OCI-LY7 (cell line): ENCODE measurements around the gene RPL38. TPM values are rescaled to one million over a fixed set of nuclear protein-coding genes. Genes with fewer than 3 reads are reported as not detected.

Source experiments
- BruUV-seq: library from RNA; stranded (reverse); fragments of 400-500 nt; replicated peaks from 2 replicates; lab custom pipeline; 2021; lab: Mats Ljungman, UMichigan
- CTCF ChIA-PET: fragments of 300-600 bp; sonication (Branson Sonifier 250); formaldehyde crosslinking; loops from one replicate; lab custom pipeline; 2022; ENCODE audit warnings: antibody characterized with exemption; ENCODE audit not compliant: unreplicated experiment; lab: Charles Lee
- POLR2A ChIA-PET: fragments of 300-600 bp; sonication (Branson Sonifier 250); formaldehyde crosslinking; loops from one replicate; lab custom pipeline; 2022; ENCODE audit warnings: antibody characterized with exemption; lab: Charles Lee
- DNase-seq: peaks from one replicate; pipeline ENCODE4 v3.0.0-alpha.2; 2015; ENCODE audit warnings: low spot score
- H2AFZ ChIP-seq: fragments of 200-600 bp; sonication (generic), shearing (Covaris generic); 2 replicates; pipeline ENCODE4 v1.6.1; 2014; ENCODE audit warnings: mild to moderate bottlenecking, antibody characterized with exemption, low read length, moderate library complexity
- H3K27ac ChIP-seq: fragments of 200-600 bp; sonication (generic); 2 replicates; pipeline ENCODE4 v1.5.1; 2014; ENCODE audit warnings: mixed run types, low read depth, mild to moderate bottlenecking, moderate library complexity, low read length, inconsistent platforms; ENCODE audit not compliant: poor library complexity, severe bottlenecking
- H3K36me3 ChIP-seq: fragments of 200-600 bp; sonication (generic); 2 replicates; pipeline ENCODE4 v1.6.1; 2014; ENCODE audit warnings: mild to moderate bottlenecking, antibody characterized with exemption, low read length, moderate library complexity, mixed read lengths; ENCODE audit not compliant: insufficient read depth
- H3K4me1 ChIP-seq: fragments of 200-600 bp; sonication (generic); 2 replicates; pipeline ENCODE4 v1.5.1; 2014; ENCODE audit warnings: mild to moderate bottlenecking, low read length; ENCODE audit not compliant: insufficient read depth, poor library complexity, severe bottlenecking
- H3K4me2 ChIP-seq: fragments of 200-600 bp; sonication (generic); 2 replicates; pipeline ENCODE4 v1.6.1; 2014; ENCODE audit warnings: mild to moderate bottlenecking, low read length
- H3K4me3 ChIP-seq: fragments of 200-600 bp; sonication (generic); 2 replicates; pipeline ENCODE4 v1.5.1; 2014; ENCODE audit warnings: mild to moderate bottlenecking, low read depth, low read length; ENCODE audit not compliant: poor library complexity, severe bottlenecking
- H3K79me2 ChIP-seq: fragments of 200-600 bp; sonication (generic); 2 replicates; pipeline ENCODE4 v1.6.1; 2016; ENCODE audit warnings: low read depth, mild to moderate bottlenecking, low read length, moderate library complexity, mixed read lengths; ENCODE audit not compliant: insufficient read depth
- H3K9me2 ChIP-seq: fragments of 200-600 bp; sonication (generic); 2 replicates; pipeline ENCODE4 v1.6.1; 2016; ENCODE audit warnings: mild to moderate bottlenecking, low read length, mixed read lengths; ENCODE audit not compliant: insufficient read depth
- H3K9me3 ChIP-seq: fragments of 200-600 bp; sonication (generic); 2 replicates; pipeline ENCODE4 v1.6.1; 2014; ENCODE audit warnings: mild to moderate bottlenecking, mixed run types, low read length, mixed read lengths
- H4K20me1 ChIP-seq: fragments of 200-600 bp; sonication (generic); 2 replicates; pipeline ENCODE4 v1.6.1; 2014; ENCODE audit warnings: mild to moderate bottlenecking, antibody characterized with exemption, low read length, moderate library complexity, mixed read lengths; ENCODE audit not compliant: insufficient read depth
- CTCF ChIP-seq: fragments of 200-600 bp; sonication (generic); conservative IDR thresholded peaks from 2 replicates; pipeline ENCODE4 v1.5.1; 2014; ENCODE audit warnings: mild to moderate bottlenecking, antibody characterized with exemption, low read length, moderate library complexity, mixed read lengths
- EZH2phosphoT487 ChIP-seq: fragments of 200-600 bp; sonication (generic); IDR thresholded peaks from 2 replicates; pipeline ENCODE4 v1.6.1; 2018; ENCODE audit warnings: low read depth, borderline replicate concordance, mild to moderate bottlenecking, mixed run types, antibody characterized with exemption, low read length, moderate library complexity, mixed read lengths
- intact Hi-C: fragments of 100-400 bp; cut with micrococcal nuclease; formaldehyde crosslinking; loops from one replicate; pipeline ENCODE4 v1.10.0; 2022; ENCODE audit not compliant: unreplicated experiment
- total RNA-seq, 2 experiments: library from RNA; depleted of rRNA in 1 of 2; stranded (reverse); fragments of >200 nt in 1 of 2; shearing (Covaris generic) in 1 of 2; gene quantifications; 2 replicates each; pipeline ENCODE4 v1.2.3, GENCODE V29; 2014 to 2022

The RPL38 gene
- total RNA-seq, 2 experiments from 2014 or later: 1,845 to 4,732 TPM

GRCh38 chr17:74206332-74206818, 2.9 kb downstream of the RPL38 start:
- POLR2A ChIA-PET: interaction anchor here (0.7 kb wide), 1 partner anchor 12 kb away, joined by 3 read pairs; no protein-coding TSS in a partner anchor
- no peak overlapping the region for H2AFZ ChIP-seq
- DNase-seq: no peak
- peaks cover 36% of the 10 kb centered on the region; the same call in 1 of the 2 replicates for H4K20me1 ChIP-seq
- H3K4me2 ChIP-seq: peak overlapping the region; percentile 84
- peaks cover 49% of the 10 kb centered on the region for H3K79me2 ChIP-seq
- H3K36me3 ChIP-seq: peaks cover 78% of the 10 kb centered on the region
- no peak overlapping the region for H3K27ac ChIP-seq
- no peaks in the 10 kb centered on the region for H3K9me3 ChIP-seq
- TF ChIP-seq EZH2phosphoT487 (no peak), CTCF (no peak)
- no TSS peak for BruUV-seq
- H3K4me1 ChIP-seq: peaks cover 37% of the 10 kb centered on the region
- intact Hi-C loops: no loop called here
- H3K9me2 ChIP-seq: no peaks in the 10 kb centered on the region
- peak overlapping the region; percentile 93 for H3K4me3 ChIP-seq
- CTCF ChIA-PET: interaction anchor here (0.6 kb wide), 1 partner anchor 10 kb away, joined by 3 read pairs; no protein-coding TSS in a partner anchor

GRCh38 chr17:74210191-74211140, 7.0 kb downstream of the RPL38 start:
- Histone ChIP-seq H3K27ac (peak overlapping the region; percentile 15), H2AFZ (no peak overlapping the region), H3K4me1 (peaks cover 57% of the 10 kb centered on the region), H3K4me3 (no peak overlapping the region), H4K20me1 (peaks cover 22% of the 10 kb centered on the region; the same call in 1 of the 2 replicates), H3K9me3 (no peaks in the 10 kb centered on the region), H3K4me2 (0 out of 2 replicates have a peak overlapping the region, but pooled peaks have one; percentile 1), H3K9me2 (no peaks in the 10 kb centered on the region), H3K79me2 (peaks cover 29% of the 10 kb centered on the region), H3K36me3 (peaks cover 68% of the 10 kb centered on the region)
- TF ChIP-seq CTCF (peak; percentile 100), EZH2phosphoT487 (no peak)
- POLR2A ChIA-PET: no interaction called here
- CTCF ChIA-PET: no interaction called here
- intact Hi-C loops: loop anchor here (5.0 to 10.0 kb wide), 3 partner anchors 142 to 618 kb away; no protein-coding TSS in a partner anchor
- BruUV-seq: no TSS peak
- peak; percentile 70 for DNase-seq
